ENCODE data around the gene ASTN1.

ASTN1 gene

DNA sequence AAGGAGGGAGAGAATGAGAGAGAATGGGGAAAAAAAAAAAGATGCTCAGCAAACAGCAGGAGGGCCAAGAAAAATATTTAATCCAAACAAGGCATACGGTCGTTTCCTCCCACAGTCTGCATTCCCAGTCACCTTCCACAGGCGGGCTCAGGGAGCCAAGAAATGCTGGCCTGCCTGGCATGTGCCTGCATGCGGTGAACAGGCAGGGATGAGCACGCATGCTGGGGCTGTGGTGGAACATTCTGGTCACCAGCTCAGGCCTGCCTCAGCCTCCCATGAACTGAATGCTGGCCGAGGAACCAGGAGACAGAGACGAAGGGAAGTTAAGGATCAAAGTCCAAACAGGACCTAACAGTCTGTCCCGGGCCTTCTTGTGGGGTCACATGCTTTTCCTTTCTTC is 335.3 kb downstream of the ASTN1 start:
- TF ChIP-seq, protein P1, sequence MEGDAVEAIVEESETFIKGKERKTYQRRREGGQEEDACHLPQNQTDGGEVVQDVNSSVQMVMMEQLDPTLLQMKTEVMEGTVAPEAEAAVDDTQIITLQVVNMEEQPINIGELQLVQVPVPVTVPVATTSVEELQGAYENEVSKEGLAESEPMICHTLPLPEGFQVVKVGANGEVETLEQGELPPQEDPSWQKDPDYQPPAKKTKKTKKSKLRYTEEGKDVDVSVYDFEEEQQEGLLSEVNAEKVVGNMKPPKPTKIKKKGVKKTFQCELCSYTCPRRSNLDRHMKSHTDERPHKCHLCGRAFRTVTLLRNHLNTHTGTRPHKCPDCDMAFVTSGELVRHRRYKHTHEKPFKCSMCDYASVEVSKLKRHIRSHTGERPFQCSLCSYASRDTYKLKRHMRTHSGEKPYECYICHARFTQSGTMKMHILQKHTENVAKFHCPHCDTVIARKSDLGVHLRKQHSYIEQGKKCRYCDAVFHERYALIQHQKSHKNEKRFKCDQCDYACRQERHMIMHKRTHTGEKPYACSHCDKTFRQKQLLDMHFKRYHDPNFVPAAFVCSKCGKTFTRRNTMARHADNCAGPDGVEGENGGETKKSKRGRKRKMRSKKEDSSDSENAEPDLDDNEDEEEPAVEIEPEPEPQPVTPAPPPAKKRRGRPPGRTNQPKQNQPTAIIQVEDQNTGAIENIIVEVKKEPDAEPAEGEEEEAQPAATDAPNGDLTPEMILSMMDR (IDR thresholded peaks at IDR 0.05; ENCODE audit: control insufficient read depth, insufficient read depth, low read depth, low read length, missing control alignments), result no peak
- H3K4me3 ChIP-seq (ENCODE audit: control insufficient read depth, low read depth, low read length), result no peak overlapping the region
- no peak for DNase-seq (ENCODE audit: low read depth)

- no peak for DNase-seq (ENCODE audit: low read depth)
- H3K4me3 ChIP-seq (ENCODE audit: control insufficient read depth, low read depth, low read length), result no peak overlapping the region
- TF ChIP-seq, protein P1 (IDR thresholded peaks at IDR 0.05; ENCODE audit: control insufficient read depth, insufficient read depth, low read depth, low read length, missing control alignments), result no peak
These were observed 338.2 kb downstream of the ASTN1 start for GRCh38 chr1:176826265-176826664.

DNA sequence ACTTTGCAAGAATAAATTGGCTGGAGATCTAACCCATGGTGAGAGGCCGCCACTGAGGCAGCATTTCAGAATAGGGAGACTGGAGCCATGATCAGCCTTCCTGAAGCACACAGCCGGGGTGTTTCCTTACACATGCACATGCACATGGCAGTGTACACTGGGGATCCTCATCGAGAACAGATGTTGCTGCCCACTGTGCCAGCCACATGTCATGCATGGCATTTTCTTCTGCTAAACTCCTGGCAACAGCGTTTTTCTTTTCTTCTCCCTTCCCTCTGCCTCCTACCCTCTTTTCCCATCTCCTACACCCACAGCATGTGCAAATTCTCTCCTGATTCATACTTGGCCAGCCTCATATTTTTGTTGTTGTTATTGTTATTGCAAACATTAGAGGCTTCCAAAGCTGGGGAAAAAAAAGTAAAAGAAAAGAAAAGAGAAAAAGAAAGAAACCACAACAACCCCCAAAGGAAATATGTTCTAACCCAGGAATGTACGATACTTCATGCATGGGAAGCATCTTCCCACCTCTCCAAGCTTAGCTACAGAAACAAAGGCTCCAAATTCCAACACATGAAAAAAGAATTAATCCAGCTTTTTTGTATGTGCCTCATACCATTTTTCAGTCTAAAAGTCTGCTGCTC is 344.0 kb downstream of the ASTN1 start:
- TF ChIP-seq, protein P1 (IDR thresholded peaks at IDR 0.05; ENCODE audit: control insufficient read depth, insufficient read depth, low read depth, low read length, missing control alignments), result no peak
- H3K4me3 ChIP-seq (ENCODE audit: control insufficient read depth, low read depth, low read length), result no peak overlapping the region
- no peak for DNase-seq (ENCODE audit: low read depth)

GRCh38 chr1:176816232-176816631 is 348.3 kb downstream of the ASTN1 start:
- H3K4me3 ChIP-seq (ENCODE audit: control insufficient read depth, low read depth, low read length), result no peak overlapping the region
- DNase-seq (ENCODE audit: low read depth), result no peak
- TF ChIP-seq, protein P1 (IDR thresholded peaks at IDR 0.05; ENCODE audit: control insufficient read depth, insufficient read depth, low read depth, low read length, missing control alignments), result no peak

DNA sequence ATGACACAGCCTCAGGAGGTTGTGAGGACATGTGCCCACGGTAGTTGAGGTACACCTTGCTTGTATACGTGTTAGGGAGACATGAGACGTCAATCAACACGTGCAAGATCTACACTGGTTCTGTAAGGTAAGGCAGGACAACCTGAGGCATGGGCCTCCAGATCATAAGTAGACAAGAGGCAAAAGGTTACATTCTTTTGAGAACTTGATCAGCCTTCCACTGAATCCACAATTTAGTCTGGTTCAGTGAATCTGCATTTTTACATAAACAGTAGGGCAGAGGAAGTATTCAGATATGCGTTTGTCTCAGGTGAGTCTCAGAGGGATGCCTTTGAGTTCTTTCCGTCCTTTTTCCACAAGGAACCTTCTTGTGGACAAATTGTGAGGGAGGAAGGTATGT is 348.9 kb downstream of the ASTN1 start:
- TF ChIP-seq, protein P1 (IDR thresholded peaks at IDR 0.05; ENCODE audit: control insufficient read depth, insufficient read depth, low read depth, low read length, missing control alignments), result no peak
- DNase-seq (ENCODE audit: low read depth), result no peak
- H3K4me3 ChIP-seq (ENCODE audit: control insufficient read depth, low read depth, low read length), result no peak overlapping the region

- TF ChIP-seq, protein P1 (IDR thresholded peaks at IDR 0.05; ENCODE audit: control insufficient read depth, insufficient read depth, low read depth, low read length, missing control alignments), result no peak
- no peak for DNase-seq (ENCODE audit: low read depth)
- no peak overlapping the region for H3K4me3 ChIP-seq (ENCODE audit: control insufficient read depth, low read depth, low read length)
These were observed 352.8 kb downstream of the ASTN1 start for GRCh38 chr1:176811511-176812288.

Data from AG09309 (cell line).